Measurements from ENCODE around the gene MPPED2. TPM values are rescaled to one million over a fixed set of nuclear protein-coding genes. Genes with fewer than 3 reads are reported as not detected.

MPPED2 gene
- total RNA-seq, 2 donors from 2014 or later = 5.5 to 11.1 TPM

- intact Hi-C loops (cut with DNase I) = no loop called here
These were observed 152.3 kb downstream of the MPPED2 start for GRCh38 chr11:30433831-30434230.

GRCh38 chr11:30432716-30433115 lies 153.4 kb downstream of the MPPED2 start:
- intact Hi-C loops (cut with DNase I) = no loop called here
- DNase-seq (ENCODE audit: low spot score) = no peak

More at GRCh38 chr11:30433831-30434230, 152.3 kb downstream of the MPPED2 start:
- no peak for DNase-seq (ENCODE audit: low spot score)

- intact Hi-C loops (cut with DNase I) = no loop called here
- DNase-seq (ENCODE audit: low spot score) = no peak
These were observed 154.0 kb downstream of the MPPED2 start for GRCh38 chr11:30432178-30432577.

GRCh38 chr11:30431127-30431814 lies 154.9 kb downstream of the MPPED2 start:
- intact Hi-C loops (cut with DNase I) = no loop called here
- no peak for DNase-seq (ENCODE audit: low spot score)

GRCh38 chr11:30429550-30429949 lies 156.6 kb downstream of the MPPED2 start:
- no peak for DNase-seq (ENCODE audit: low spot score)
- intact Hi-C loops (cut with DNase I) = no loop called here

- no peak for DNase-seq (ENCODE audit: low spot score)
- intact Hi-C loops (cut with DNase I) = loop anchor here in 1 of 2 donors (1.0 kb wide), 1 partner anchor 19 kb away; no protein-coding TSS in a partner anchor
These were observed 159.4 kb downstream of the MPPED2 start for GRCh38 chr11:30426781-30427180.

- intact Hi-C loops (cut with DNase I) = no loop called here
- DNase-seq (ENCODE audit: low spot score) = no peak
These were observed 161.3 kb downstream of the MPPED2 start for GRCh38 chr11:30424844-30425243.

GRCh38 chr11:30424321-30424720 lies 161.8 kb downstream of the MPPED2 start:
- no peak for DNase-seq (ENCODE audit: low spot score)

GRCh38 chr11:30423886-30424285 lies 162.3 kb downstream of the MPPED2 start:
- intact Hi-C loops (cut with DNase I) = no loop called here
- no peak for DNase-seq (ENCODE audit: low spot score)

More at GRCh38 chr11:30424321-30424720, 161.8 kb downstream of the MPPED2 start:
- intact Hi-C loops (cut with DNase I) = no loop called here

GRCh38 chr11:30423279-30423648 lies 162.9 kb downstream of the MPPED2 start:
- intact Hi-C loops (cut with DNase I) = no loop called here
- DNase-seq (ENCODE audit: low spot score) = no peak

- intact Hi-C loops (cut with DNase I) = no loop called here
- DNase-seq (ENCODE audit: low spot score) = no peak
These were observed 163.5 kb downstream of the MPPED2 start for GRCh38 chr11:30422447-30423278.

GRCh38 chr11:30420233-30420787 lies 165.8 kb downstream of the MPPED2 start:
- intact Hi-C loops (cut with DNase I) = no loop called here
- DNase-seq (ENCODE audit: low spot score) = no peak

GRCh38 chr11:30414806-30415205 lies 171.3 kb downstream of the MPPED2 start:
- DNase-seq (ENCODE audit: low spot score) = no peak
- intact Hi-C loops (cut with DNase I) = no loop called here

- DNase-seq (ENCODE audit: low spot score) = no peak
- intact Hi-C loops (cut with DNase I) = no loop called here
These were observed 171.9 kb downstream of the MPPED2 start for GRCh38 chr11:30414244-30414643.

GRCh38 chr11:30412509-30412908 lies 173.6 kb downstream of the MPPED2 start:
- intact Hi-C loops (cut with DNase I) = no loop called here
- DNase-seq (ENCODE audit: low spot score) = no peak

- intact Hi-C loops (cut with DNase I) = no loop called here
- no peak for DNase-seq (ENCODE audit: low spot score)
These were observed 174.8 kb downstream of the MPPED2 start for GRCh38 chr11:30411383-30411782.

GRCh38 chr11:30406978-30407762 lies 179.0 kb downstream of the MPPED2 start:
- no peak for DNase-seq (ENCODE audit: low spot score)
- intact Hi-C loops (cut with DNase I) = no loop called here

GRCh38 chr11:30405385-30405784 lies 180.8 kb downstream of the MPPED2 start:
- intact Hi-C loops (cut with DNase I) = no loop called here
- DNase-seq (ENCODE audit: low spot score) = no peak

GRCh38 chr11:30404136-30404535 lies 182.0 kb downstream of the MPPED2 start:
- no peak for DNase-seq (ENCODE audit: low spot score)
- intact Hi-C loops (cut with DNase I) = no loop called here

GRCh38 chr11:30395751-30396150 lies 190.4 kb downstream of the MPPED2 start:
- no peak for DNase-seq (ENCODE audit: low spot score)
- intact Hi-C loops (cut with DNase I) = no loop called here

Data from posterior vena cava (tissue), 2 donors.